NCI-H1436 (cell line): Measurements from ENCODE around the gene CYP27B1.
"Not testable (repeated sequence)": the region's sequence is repeated elsewhere in the genome, so short reads cannot be mapped to it uniquely, and the experiment has no call there.

ENCODE experiments used
- DNase-seq: peaks from one replicate; lab custom pipeline; 2025; lab: John Stamatoyannopoulos, UW

The CYP27B1 gene

GRCh38 chr12:57783861-57784260 is 17.0 kb upstream of the CYP27B1 start:
- no peak for DNase-seq

- no peak for DNase-seq
Observed at GRCh38 chr12:57783466-57783801, 16.6 kb upstream of the CYP27B1 start.

GRCh38 chr12:57782608-57783465 is 16.0 kb upstream of the CYP27B1 start, which contains the start of gene TSFM:
Gene TSFM, plus strand, starts transcription at chr12:57782787. Its CDS starts 15 bp downstream, at chr12:57782802.
- peak; percentile 95 for DNase-seq

- DNase-seq: no peak
Observed at GRCh38 chr12:57782243-57782607, 15.3 kb upstream of the CYP27B1 start.

GRCh38 chr12:57781801-57782200 is 14.9 kb upstream of the CYP27B1 start:
- no peak for DNase-seq

GRCh38 chr12:57781244-57781643 is 14.4 kb upstream of the CYP27B1 start:
- DNase-seq: no peak

- DNase-seq: no peak
Observed at GRCh38 chr12:57780284-57780897, 13.5 kb upstream of the CYP27B1 start.

GRCh38 chr12:57779736-57780135 is 12.9 kb upstream of the CYP27B1 start:
- DNase-seq: no peak

DNA sequence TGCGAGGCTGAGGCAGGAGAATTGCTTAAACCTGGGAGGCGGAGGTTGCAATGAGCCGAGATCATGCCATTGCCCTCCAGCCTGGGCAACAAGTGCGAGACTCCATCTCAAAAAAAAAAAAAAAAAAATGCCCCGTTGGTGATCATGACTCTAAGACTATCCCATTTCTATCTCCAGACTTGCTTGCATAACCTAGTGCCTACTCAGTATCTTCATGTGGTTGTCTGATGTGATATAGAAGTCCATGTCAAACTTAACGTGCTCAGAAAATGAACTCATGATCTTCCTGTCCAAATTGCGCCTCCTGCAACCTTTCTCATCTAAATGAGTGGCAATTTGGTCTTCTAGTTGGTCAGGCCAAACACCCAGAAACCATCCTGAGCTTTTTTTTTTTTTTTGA is 11.0 kb upstream of the CYP27B1 start:
- no peak for DNase-seq

GRCh38 chr12:57777367-57777766 is 10.5 kb upstream of the CYP27B1 start:
- no peak for DNase-seq

DNA sequence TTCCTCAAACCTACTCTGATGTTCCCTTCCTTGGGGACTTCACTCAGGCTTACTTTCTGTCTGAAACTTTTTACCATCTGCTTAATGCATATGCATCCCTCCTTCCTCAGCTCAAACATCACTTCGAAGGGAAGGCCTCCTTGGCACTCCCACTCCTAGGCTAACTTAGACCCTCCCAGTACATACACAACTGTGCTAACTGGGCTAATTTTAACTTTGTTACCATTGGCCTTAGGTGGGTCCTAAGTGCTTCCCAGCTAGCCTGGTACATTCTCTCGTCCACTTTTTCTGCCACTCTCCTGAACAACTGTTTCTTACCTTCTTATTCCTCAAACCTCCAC is 9.3 kb upstream of the CYP27B1 start:
- no peak for DNase-seq

DNA sequence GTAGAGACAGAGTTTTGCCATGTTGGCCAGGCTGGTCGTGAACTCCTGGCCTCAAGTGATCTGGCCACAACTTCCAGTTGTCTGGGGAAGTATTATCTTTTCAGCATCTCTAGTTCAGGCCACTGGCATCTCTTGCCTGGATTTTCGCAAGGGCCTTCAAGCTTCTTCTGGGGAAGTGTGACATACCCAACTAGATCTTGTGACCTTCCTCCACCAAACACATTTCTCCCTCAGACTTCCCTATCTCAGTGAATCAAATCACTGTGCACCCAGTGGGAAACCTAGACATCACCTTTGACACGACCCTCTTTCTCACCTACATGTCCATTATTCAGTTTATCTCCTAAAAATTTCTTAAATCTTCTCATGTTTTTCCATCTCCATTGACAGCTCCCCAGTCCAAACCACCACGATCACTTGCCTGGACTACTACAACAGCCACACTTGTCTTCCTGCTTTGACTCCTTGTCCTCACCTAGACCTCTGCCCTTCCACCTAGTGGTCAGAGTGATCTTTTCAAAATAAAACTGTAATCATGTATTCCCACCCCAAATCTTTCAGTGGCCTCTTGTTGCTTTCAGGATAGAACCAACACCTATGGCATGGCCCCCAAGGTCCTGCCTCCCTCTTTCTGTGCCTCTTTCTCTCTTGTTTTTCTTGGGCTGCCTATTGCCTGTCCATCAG is 8.8 kb upstream of the CYP27B1 start:
- DNase-seq: no peak

DNA sequence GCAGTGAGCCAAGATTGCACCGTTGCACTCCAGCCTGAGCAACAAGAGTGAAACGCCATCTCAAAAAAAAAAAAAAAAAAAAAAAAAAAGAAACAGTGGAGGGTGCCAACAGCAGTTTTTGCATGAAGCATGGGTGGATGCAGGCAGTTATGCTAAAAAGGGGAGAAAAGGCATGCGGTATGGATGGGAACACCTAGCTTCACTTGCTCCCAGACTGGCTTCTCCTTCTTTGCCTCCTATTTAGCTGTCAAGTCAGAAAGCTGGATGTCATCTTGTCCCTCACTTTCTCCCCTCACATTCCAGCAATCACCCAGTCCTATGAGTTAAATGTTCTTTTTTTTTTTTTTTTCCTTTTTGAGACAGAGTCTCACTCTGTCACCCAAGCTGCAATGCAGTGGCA is 8.2 kb upstream of the CYP27B1 start:
- no peak for DNase-seq

- not testable (repeated sequence) for DNase-seq
Observed at GRCh38 chr12:57774634-57775033, 7.8 kb upstream of the CYP27B1 start.

- DNase-seq: no peak
Observed at GRCh38 chr12:57772429-57773322, 5.8 kb upstream of the CYP27B1 start, which contains the start of gene EEF1AKMT3. Gene EEF1AKMT3, plus strand, starts transcription at chr12:57772614. Its CDS starts 111 bp downstream, at chr12:57772725.

- DNase-seq: peak; percentile 82
Observed at GRCh38 chr12:57771873-57772428, 5.1 kb upstream of the CYP27B1 start, which contains the start of gene METTL1. Gene METTL1, minus strand, starts transcription at chr12:57772105. Its CDS starts 22 bp downstream, at chr12:57772083.

- peak; percentile 70 for DNase-seq
Observed at GRCh38 chr12:57771236-57771872, 4.5 kb upstream of the CYP27B1 start.

DNA sequence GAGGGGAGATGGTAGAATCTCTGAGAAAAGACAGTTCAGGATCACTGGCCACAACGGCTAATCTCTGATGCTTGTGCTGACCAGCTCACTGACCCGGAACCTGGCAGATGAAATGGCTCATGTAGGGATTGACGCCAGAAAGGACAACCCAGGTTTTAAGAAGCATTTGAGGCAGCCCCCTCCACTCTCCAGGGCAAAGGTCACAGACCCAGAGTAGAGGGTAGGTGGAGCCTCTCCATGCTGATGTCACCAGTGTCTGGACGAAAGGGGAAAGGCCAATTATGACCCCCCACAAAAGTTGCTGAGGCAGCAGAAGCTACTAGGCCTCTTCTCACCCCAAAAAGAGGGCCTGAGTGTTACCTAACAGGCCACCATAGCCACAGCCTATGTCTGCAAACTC is 3.9 kb upstream of the CYP27B1 start:
- DNase-seq: no peak

DNA sequence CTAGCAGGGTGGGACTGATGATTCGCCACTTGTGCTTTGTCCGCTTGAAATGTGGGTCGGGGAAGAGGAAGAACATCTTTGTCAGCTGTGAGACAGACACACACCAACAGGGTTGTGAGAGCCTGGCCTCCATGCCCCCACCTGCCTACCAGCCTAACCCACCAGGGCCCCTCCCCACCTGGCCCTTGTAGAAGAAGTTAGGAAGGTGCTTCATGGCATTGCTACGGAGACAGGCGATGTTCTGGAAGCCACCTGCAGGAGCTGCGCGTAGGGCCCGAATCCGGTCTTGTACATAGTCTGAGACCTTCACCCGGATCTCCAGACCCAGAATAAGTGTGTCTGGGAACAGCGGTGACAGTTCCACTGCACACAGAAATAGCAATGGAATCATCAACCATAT is 2.7 kb upstream of the CYP27B1 start:
- no peak for DNase-seq

- no peak for DNase-seq
Observed at GRCh38 chr12:57767876-57768275, 998 bp upstream of the CYP27B1 start.

- DNase-seq: no peak
Observed at GRCh38 chr12:57767305-57767698, 424 bp upstream of the CYP27B1 start.
